ENCODE data around the gene CTNNA2. TPM values are rescaled to one million over a fixed set of nuclear protein-coding genes. Genes with fewer than 3 reads are reported as not detected.

Gene CTNNA2
- total and polyA plus RNA-seq, 9 of the 15 experiments (the other 6 are each of a cell fraction or from before 2014, with no cell fraction given) = 0.03 to 0.40 (median 0.15) TPM

- 0% methylated on average over 1 of the region's 1 CpG for WGBS (ENCODE audit: insufficient coverage, low coverage, missing lambda C conversion rate)
- CTCF ChIA-PET (ENCODE audit: low intra/inter-chr PET ratio) = no interaction called here
- Histone ChIP-seq H3K27ac (ENCODE audit: extremely low read depth, low read depth, low read length) (no peak overlapping the region), H3K4me1 (replicated peaks in 1 of 2; ENCODE audit: control insufficient read depth in 2 of 2, insufficient read depth in 2 of 2, low read length in 2 of 2) (no peaks in the 10 kb centered on the region), H3K4me3 (no peak overlapping the region), H2AFZ (ENCODE audit: low read depth, low read length) (no peak overlapping the region), H3K9me3 (replicated peaks; ENCODE audit: control insufficient read depth, insufficient read depth, low read depth, low read length) (no peaks in the 10 kb centered on the region), H3K9me1 (ENCODE audit: control insufficient read depth, insufficient read depth, low read length) (no peaks in the 10 kb centered on the region), H4K20me1 (replicated peaks; ENCODE audit: control insufficient read depth, insufficient read depth, low read length) (no peaks in the 10 kb centered on the region), H3K36me3 (ENCODE audit: control insufficient read depth, insufficient read depth, low read length) (no peaks in the 10 kb centered on the region), H3K79me2 (ENCODE audit: control insufficient read depth, insufficient read depth, low read length) (no peaks in the 10 kb centered on the region), H3K27me3 (ENCODE audit: control insufficient read depth in 2 of 2, insufficient read depth in 2 of 2, low read length in 2 of 2) (no peaks in the 10 kb centered on the region), H3K9ac (ENCODE audit: insufficient read depth in 1 of 2, low read depth in 2 of 2, low read length in 2 of 2) (no peak overlapping the region), H3K4me2 (ENCODE audit: insufficient read depth, low read length) (no peak overlapping the region)
- POLR2A ChIA-PET = no interaction called here
- no peak for FAIRE-seq
- no TSS peak for BruUV-seq (replicated peaks)
- ATAC-seq = no peak
- intact Hi-C loops (cut with micrococcal nuclease) = no loop called here
- in situ Hi-C loops (cut with MboI) = no loop called here
- no peak for DNase-seq (ENCODE audit: extremely low read depth in 1 of 4, low spot score in 3 of 4)
- TF ChIP-seq E4F1 (CRISPR knock-in tag; IDR thresholded peaks at IDR 0.05; ENCODE audit: borderline replicate concordance) (no peak), BDP1 (IDR thresholded peaks at IDR 0.05; ENCODE audit: insufficient read depth, insufficient read length) (no peak), U2AF2 (optimal IDR thresholded peaks at IDR 0.05; ENCODE audit: low read depth, low read length) (no peak), BACH1 (tag; IDR thresholded peaks at IDR 0.05) (no peak), TSHZ1 (CRISPR knock-in tag; IDR thresholded peaks at IDR 0.05) (no peak), ESRRA (IDR thresholded peaks at IDR 0.05; ENCODE audit: borderline replicate concordance, low read depth) (no peak), NCOA2 (IDR thresholded peaks at IDR 0.05; ENCODE audit: partially characterized antibody in 2 of 2) (no peak), ZNF133 (CRISPR knock-in tag; IDR thresholded peaks at IDR 0.05) (no peak), ZNF644 (tag; IDR thresholded peaks at IDR 0.05; ENCODE audit: low read depth) (no peak), SIN3A (IDR thresholded peaks at IDR 0.05; ENCODE audit: borderline replicate concordance in 2 of 2, control insufficient read depth in 1 of 2, low read depth in 2 of 2, low read length in 2 of 2) (no peak), KLF1 (tag; IDR thresholded peaks at IDR 0.05) (no peak), SPI1 (IDR thresholded peaks at IDR 0.05; ENCODE audit: borderline replicate concordance, low read depth, low read length) (no peak), SETDB1 (IDR thresholded peaks at IDR 0.05; ENCODE audit: low read length) (no peak)
These were observed 1138.6 kb downstream of the CTNNA2 start for GRCh38 chr2:80651435-80651834.

Data from K562 (cell line).